ENCODE measurements around the gene KIR2DL1.
"Not testable (repeated sequence)": the region's sequence is repeated elsewhere in the genome, so short reads cannot be mapped to it uniquely, and the experiment has no call there.

Gene KIR2DL1

GRCh38 chr19:54769646-54770045 lies at the start of gene KIR2DL1:
KIR2DL1 (plus strand) TSS chr19:54769793; CDS start chr19:54769851, 58 bp downstream.
- DNase-seq, result not testable (repeated sequence)

GRCh38 chr19:54724142-54724541 lies 45.5 kb upstream of the KIR2DL1 start, which contains the start of gene KIR3DL3:
KIR3DL3 (plus strand) TSS chr19:54724442; CDS start chr19:54724497, 55 bp downstream.
- no peak for DNase-seq

- no peak for DNase-seq
Measured at GRCh38 chr19:54724644-54725043, 44.9 kb upstream of the KIR2DL1 start.

GRCh38 chr19:54725321-54725720 lies 44.3 kb upstream of the KIR2DL1 start:
- DNase-seq, result no peak

- no peak for DNase-seq
Measured at GRCh38 chr19:54727562-54727961, 42.0 kb upstream of the KIR2DL1 start.

- no peak for DNase-seq
Measured at GRCh38 chr19:54728167-54728566, 41.4 kb upstream of the KIR2DL1 start.

- no peak for DNase-seq
Measured at GRCh38 chr19:54729416-54730188, 40.0 kb upstream of the KIR2DL1 start.

GRCh38 chr19:54731191-54731590 lies 38.4 kb upstream of the KIR2DL1 start:
- no peak for DNase-seq

- DNase-seq, result not testable (repeated sequence)
Measured at GRCh38 chr19:54738306-54738705, 31.3 kb upstream of the KIR2DL1 start, which contains the start of gene KIR2DL3. KIR2DL3 (plus strand) TSS chr19:54738513; CDS start chr19:54738546, 33 bp downstream.

GRCh38 chr19:54738715-54739114 lies 30.9 kb upstream of the KIR2DL1 start:
- DNase-seq, result no peak

- no peak for DNase-seq
Measured at GRCh38 chr19:54739587-54740497, 29.8 kb upstream of the KIR2DL1 start.

- DNase-seq, result not testable (repeated sequence)
Measured at GRCh38 chr19:54741950-54742349, 27.6 kb upstream of the KIR2DL1 start.

GRCh38 chr19:54744080-54744479 lies 25.5 kb upstream of the KIR2DL1 start:
- not testable (repeated sequence) for DNase-seq

- not testable (repeated sequence) for DNase-seq
Measured at GRCh38 chr19:54747614-54748322, 21.8 kb upstream of the KIR2DL1 start.

- DNase-seq, result not testable (repeated sequence)
Measured at GRCh38 chr19:54750276-54750675, 19.3 kb upstream of the KIR2DL1 start.

GRCh38 chr19:54756204-54757110 lies 13.1 kb upstream of the KIR2DL1 start:
- not testable (repeated sequence) for DNase-seq

- not testable (repeated sequence) for DNase-seq
Measured at GRCh38 chr19:54758577-54758976, 11.0 kb upstream of the KIR2DL1 start.

GRCh38 chr19:54764219-54764618 lies 5.4 kb upstream of the KIR2DL1 start:
- DNase-seq, result not testable (repeated sequence)

GRCh38 chr19:54766464-54766863 lies 3.1 kb upstream of the KIR2DL1 start:
- DNase-seq, result not testable (repeated sequence)

- not testable (repeated sequence) for DNase-seq
Measured at GRCh38 chr19:54770511-54770910, 918 bp downstream of the KIR2DL1 start.
